Breast epithelium (tissue), 4 donors: ENCODE results near the gene CCDC85B. TPM values are rescaled to one million over a fixed set of nuclear protein-coding genes. Genes with fewer than 3 reads are reported as not detected.

ENCODE experiments used
- DNase-seq, 2 donors: peaks; one replicate each; pipeline ENCODE4 v3.0.0-alpha.2; 2019; ENCODE audit warnings: low spot score in 2 of 2
- H3K27ac ChIP-seq, 2 donors: fragments of 200-600 bp; sonication (generic) in 1 of 2; one replicate each; pipeline ENCODE4 v1.5.1; 2016 to 2019; ENCODE audit warnings: mild to moderate bottlenecking in 1 of 2
- H3K27me3 ChIP-seq, 2 donors: fragments of 200-600 bp; sonication (generic) in 1 of 2; one replicate each; pipeline versions ENCODE4 v1.5.1 to v1.6.0; 2017 to 2019; ENCODE audit warnings: control low read depth in 1 of 2, mild to moderate bottlenecking in 1 of 2
- H3K36me3 ChIP-seq: fragments of 200-600 bp; one replicate; pipeline ENCODE4 v1.5.1; 2019
- H3K4me1 ChIP-seq, 2 donors: fragments of 200-600 bp; sonication (generic); one replicate each; pipeline ENCODE4 v1.5.1; 2016 to 2019; ENCODE audit warnings: control low read depth in 1 of 2
- H3K4me3 ChIP-seq, 3 donors: fragments of 200-600 bp; sonication (generic); 1 replicate in 2 of 3; 2 replicates in 1 of 3; pipeline ENCODE4 v1.5.1; 2016 to 2019; ENCODE audit warnings: mild to moderate bottlenecking in 3 of 3, moderate library complexity in 2 of 3
- H3K9me3 ChIP-seq, 2 donors: fragments of 200-600 bp; sonication (generic) in 1 of 2; one replicate each; pipeline ENCODE4 v1.5.1; 2016 to 2019; ENCODE audit warnings: control low read depth in 1 of 2
- CTCF ChIP-seq, 3 donors: fragments of 450-650 bp; IDR thresholded peaks; one replicate each; pipeline ENCODE4 v1.5.1; 2016 to 2017; ENCODE audit warnings: antibody characterized with exemption in 3 of 3, mild to moderate bottlenecking in 3 of 3, moderate library complexity in 3 of 3
- POLR2A ChIP-seq: fragments of 450-650 bp; IDR thresholded peaks from one replicate; pipeline ENCODE4 v1.6.1; 2016; ENCODE audit warnings: antibody characterized with exemption, mild to moderate bottlenecking, moderate library complexity
- POLR2AphosphoS5 ChIP-seq, 3 donors: sonication (generic); formaldehyde crosslinking; IDR thresholded peaks; one replicate each; pipeline ENCODE4 v1.6.1; 2017; ENCODE audit warnings: antibody characterized with exemption in 3 of 3
- intact Hi-C: fragments of 100-400 bp; cut with DNase I; formaldehyde crosslinking; loops from one replicate; pipeline ENCODE4 v1.15.1; 2023; ENCODE audit warnings: low total_unique reads
- total RNA-seq, 3 donors: library from RNA; depleted of rRNA; stranded (reverse); fragments of >200 nt; gene quantifications; one replicate each; pipeline ENCODE4 v1.1.0, GENCODE V29; 2016

CCDC85B gene
- total RNA-seq, 3 donors from 2014 or later: 30.3 to 91.1 (median 41.9) TPM

- no peak for DNase-seq
- intact Hi-C loops: no loop called here
- Histone ChIP-seq H3K4me1 (peaks cover 0 to 19% of the 10 kb centered on the region in 2 donors), H3K36me3 (no peaks in the 10 kb centered on the region), H3K27me3 (no peaks in the 10 kb centered on the region), H3K4me3 (no peak overlapping the region), H3K9me3 (no peaks in the 10 kb centered on the region), H3K27ac (no peak overlapping the region)
- TF ChIP-seq POLR2A: no peak
- TF ChIP-seq CTCF (IDR thresholded peaks at IDR 0.05): no peak
- no peak for TF ChIP-seq POLR2AphosphoS5 (IDR thresholded peaks at IDR 0.05)
Measured at GRCh38 chr11:65921876-65922275, 31.4 kb downstream of the CCDC85B start.

GRCh38 chr11:65922565-65922964 lies 32.1 kb downstream of the CCDC85B start:
- peaks cover 0 to 14% of the 10 kb centered on the region in 2 donors for H3K4me1 ChIP-seq
- TF ChIP-seq POLR2A (no peak), CTCF (IDR thresholded peaks at IDR 0.05) (no peak), POLR2AphosphoS5 (IDR thresholded peaks at IDR 0.05) (no peak)
- no peaks in the 10 kb centered on the region for H3K27me3 ChIP-seq
- intact Hi-C loops: no loop called here
- no peak overlapping the region for H3K27ac ChIP-seq
- H3K36me3 ChIP-seq: no peaks in the 10 kb centered on the region
- no peak overlapping the region for H3K4me3 ChIP-seq
- H3K9me3 ChIP-seq: no peaks in the 10 kb centered on the region
- DNase-seq: no peak

GRCh38 chr11:65925397-65925796 lies 34.9 kb downstream of the CCDC85B start:
- no peak for DNase-seq
- Histone ChIP-seq H3K27ac (no peak overlapping the region), H3K4me1 (peaks cover 0 to 7% of the 10 kb centered on the region in 2 donors), H3K9me3 (no peaks in the 10 kb centered on the region), H3K27me3 (no peaks in the 10 kb centered on the region), H3K36me3 (no peaks in the 10 kb centered on the region), H3K4me3 (no peak overlapping the region)
- no peak for TF ChIP-seq CTCF (IDR thresholded peaks at IDR 0.05)
- no peak for TF ChIP-seq POLR2A
- TF ChIP-seq POLR2AphosphoS5 (IDR thresholded peaks at IDR 0.05): no peak
- intact Hi-C loops: no loop called here

GRCh38 chr11:65927904-65928397 lies 37.5 kb downstream of the CCDC85B start:
- no peaks in the 10 kb centered on the region for H3K4me1 ChIP-seq
- no peak for DNase-seq
- H3K9me3 ChIP-seq: no peaks in the 10 kb centered on the region
- no peak for TF ChIP-seq POLR2A
- no peak for TF ChIP-seq CTCF (IDR thresholded peaks at IDR 0.05)
- TF ChIP-seq POLR2AphosphoS5 (IDR thresholded peaks at IDR 0.05): no peak
- H3K36me3 ChIP-seq: no peaks in the 10 kb centered on the region
- H3K4me3 ChIP-seq: peak overlapping the region in 1 of 3 donors; percentile 33
- intact Hi-C loops: no loop called here
- no peak overlapping the region for H3K27ac ChIP-seq
- no peaks in the 10 kb centered on the region for H3K27me3 ChIP-seq

- no peak for TF ChIP-seq POLR2A
- TF ChIP-seq POLR2AphosphoS5 (IDR thresholded peaks at IDR 0.05): no peak
- Histone ChIP-seq H3K4me1 (no peaks in the 10 kb centered on the region), H3K36me3 (no peaks in the 10 kb centered on the region), H3K27ac (no peak overlapping the region), H3K27me3 (no peaks in the 10 kb centered on the region), H3K4me3 (no peak overlapping the region), H3K9me3 (no peaks in the 10 kb centered on the region)
- no peak for DNase-seq
- intact Hi-C loops: no loop called here
Measured at GRCh38 chr11:65928667-65929066, 38.2 kb downstream of the CCDC85B start.
